ENCODE results near the gene ALDH3B2.

The ALDH3B2 gene

DNA sequence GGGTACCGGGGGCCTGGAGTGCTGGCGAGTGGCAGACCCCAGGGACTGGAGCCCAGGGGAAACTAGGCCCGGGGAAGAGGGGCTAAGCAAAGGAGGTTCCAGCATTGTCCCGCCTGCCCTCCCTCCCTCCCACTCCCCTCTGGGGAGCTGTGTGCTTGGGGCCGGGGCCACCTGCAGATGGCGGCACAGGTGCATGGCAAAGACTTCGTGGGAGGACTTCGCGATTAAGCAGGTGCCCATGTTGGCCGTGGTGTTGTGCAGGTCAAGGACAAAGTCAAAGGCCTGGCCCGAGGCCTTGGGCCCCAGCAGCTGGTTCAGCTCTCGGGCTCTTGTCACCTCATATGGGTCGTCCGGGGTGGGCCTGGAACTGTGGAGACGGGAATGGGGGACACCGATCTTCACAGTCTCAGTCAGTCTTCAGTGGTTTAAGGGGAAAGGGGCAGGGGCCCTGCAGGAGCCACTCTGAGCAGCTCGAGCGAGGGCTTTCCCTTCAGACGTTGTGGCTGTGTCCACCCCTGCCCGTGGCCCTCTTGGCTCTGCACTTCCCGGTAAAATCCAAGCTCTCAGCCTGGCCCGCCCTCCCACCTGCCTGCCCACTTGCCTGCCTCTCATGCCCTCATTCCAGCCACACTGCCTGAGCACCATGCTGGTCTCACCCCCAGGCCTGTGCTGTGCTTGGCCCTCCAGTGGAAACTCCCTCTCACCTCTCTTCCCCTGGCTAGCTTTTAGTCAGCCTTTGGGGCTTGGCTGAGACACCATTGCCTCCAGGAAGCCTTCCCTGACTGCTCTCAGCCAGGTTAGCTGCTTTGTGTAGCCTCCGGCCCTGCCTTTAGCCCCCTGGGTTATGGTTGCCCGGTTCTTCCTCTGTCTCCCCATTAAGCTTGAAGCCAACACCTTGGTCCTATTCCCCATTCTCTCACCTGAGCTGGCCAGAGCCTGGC is 28.6 kb downstream of the ALDH3B2 start:
- no peaks in the 10 kb centered on the region for H3K4me1 ChIP-seq (ENCODE audit: control insufficient read depth, insufficient read depth, low read length)
- H3K9me3 ChIP-seq (ENCODE audit: control insufficient read depth, insufficient read depth, low read length): no peaks in the 10 kb centered on the region
- no peak overlapping the region for H3K9ac ChIP-seq (ENCODE audit: low read depth, low read length)
- no peak overlapping the region for H3K4me3 ChIP-seq (ENCODE audit: low read depth, low read length)
- H3K36me3 ChIP-seq (ENCODE audit: control insufficient read depth, insufficient read depth, low read length): no peaks in the 10 kb centered on the region
- H3K27me3 ChIP-seq (ENCODE audit: control insufficient read depth, insufficient read depth, low read length): peaks cover 4% of the 10 kb centered on the region

DNA sequence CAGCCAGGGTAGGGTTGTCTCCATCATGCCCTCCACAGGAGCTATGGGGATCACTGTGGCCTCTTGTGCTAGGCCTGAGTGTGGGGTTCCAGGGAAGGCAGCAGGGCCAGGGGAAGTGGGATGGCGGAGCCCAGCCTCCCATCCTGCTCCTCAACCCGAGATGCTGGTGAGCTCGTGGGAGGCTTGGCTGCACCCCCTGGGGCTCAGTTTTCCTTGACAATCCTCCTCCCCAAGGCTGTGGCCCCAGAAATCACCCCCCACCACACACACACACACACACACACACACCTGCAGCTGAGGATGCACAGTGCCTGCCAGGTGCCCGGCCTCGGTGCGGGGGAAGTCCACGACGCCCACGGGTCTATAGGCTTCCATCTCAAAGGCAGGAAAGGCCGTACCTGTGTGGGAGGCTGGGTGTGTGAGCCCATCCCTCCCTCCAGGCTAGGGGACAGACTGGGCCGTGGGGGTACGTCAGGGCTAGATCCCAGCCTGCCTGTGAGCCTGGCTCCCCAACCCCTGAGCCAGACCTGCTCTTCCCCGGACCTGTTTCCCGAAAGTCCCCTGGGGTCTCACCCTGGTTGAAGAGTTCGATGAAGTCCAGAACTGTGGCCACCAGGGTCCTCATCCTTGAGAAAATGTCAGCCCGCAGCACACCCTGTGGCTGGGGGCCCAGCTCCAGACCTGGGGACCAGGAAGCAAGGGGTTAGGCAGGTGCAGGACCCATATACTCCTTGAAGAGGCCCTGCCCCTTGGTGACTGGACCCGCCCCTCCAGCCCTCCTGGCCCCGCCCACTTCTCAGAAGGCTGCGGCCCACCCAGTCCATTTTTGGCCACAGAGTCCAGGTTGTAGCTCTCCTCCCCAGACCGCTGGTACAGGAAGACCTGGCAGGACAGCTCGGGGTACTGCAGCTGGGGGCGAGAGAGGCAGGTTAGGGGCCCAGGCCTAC is 29.7 kb downstream of the ALDH3B2 start:
- H3K4me3 ChIP-seq (ENCODE audit: low read depth, low read length): no peak overlapping the region
- no peaks in the 10 kb centered on the region for H3K9me3 ChIP-seq (ENCODE audit: control insufficient read depth, insufficient read depth, low read length)
- no peak overlapping the region for H3K9ac ChIP-seq (ENCODE audit: low read depth, low read length)
- H3K27me3 ChIP-seq (ENCODE audit: control insufficient read depth, insufficient read depth, low read length): peaks cover 11% of the 10 kb centered on the region
- H3K4me1 ChIP-seq (ENCODE audit: control insufficient read depth, insufficient read depth, low read length): no peaks in the 10 kb centered on the region
- no peaks in the 10 kb centered on the region for H3K36me3 ChIP-seq (ENCODE audit: control insufficient read depth, insufficient read depth, low read length)

DNA sequence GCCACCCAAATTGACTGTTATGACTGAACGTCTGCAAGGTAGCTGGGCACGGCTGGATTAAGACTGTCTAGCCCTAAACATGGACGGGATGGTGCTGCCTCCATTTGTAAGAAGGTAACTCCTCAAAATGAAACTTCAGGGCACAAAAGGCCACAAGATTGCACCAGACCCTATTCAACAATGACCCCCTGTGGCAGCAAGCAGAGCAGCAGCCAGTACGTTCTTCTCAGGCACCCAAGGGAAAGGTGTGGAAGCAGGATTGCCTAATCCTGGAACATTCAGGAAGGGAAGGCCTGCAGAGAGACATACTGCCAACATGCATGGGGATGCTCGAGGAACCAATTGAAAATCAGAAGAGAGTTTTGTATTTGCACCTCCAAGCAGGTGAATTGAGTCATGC is 30.4 kb downstream of the ALDH3B2 start:
- H3K4me3 ChIP-seq (ENCODE audit: low read depth, low read length): no peak overlapping the region
- H3K27me3 ChIP-seq (ENCODE audit: control insufficient read depth, insufficient read depth, low read length): peaks cover 16% of the 10 kb centered on the region
- H3K9ac ChIP-seq (ENCODE audit: low read depth, low read length): no peak overlapping the region
- H3K4me1 ChIP-seq (ENCODE audit: control insufficient read depth, insufficient read depth, low read length): no peaks in the 10 kb centered on the region
- no peaks in the 10 kb centered on the region for H3K36me3 ChIP-seq (ENCODE audit: control insufficient read depth, insufficient read depth, low read length)
- H3K9me3 ChIP-seq (ENCODE audit: control insufficient read depth, insufficient read depth, low read length): no peaks in the 10 kb centered on the region

DNA sequence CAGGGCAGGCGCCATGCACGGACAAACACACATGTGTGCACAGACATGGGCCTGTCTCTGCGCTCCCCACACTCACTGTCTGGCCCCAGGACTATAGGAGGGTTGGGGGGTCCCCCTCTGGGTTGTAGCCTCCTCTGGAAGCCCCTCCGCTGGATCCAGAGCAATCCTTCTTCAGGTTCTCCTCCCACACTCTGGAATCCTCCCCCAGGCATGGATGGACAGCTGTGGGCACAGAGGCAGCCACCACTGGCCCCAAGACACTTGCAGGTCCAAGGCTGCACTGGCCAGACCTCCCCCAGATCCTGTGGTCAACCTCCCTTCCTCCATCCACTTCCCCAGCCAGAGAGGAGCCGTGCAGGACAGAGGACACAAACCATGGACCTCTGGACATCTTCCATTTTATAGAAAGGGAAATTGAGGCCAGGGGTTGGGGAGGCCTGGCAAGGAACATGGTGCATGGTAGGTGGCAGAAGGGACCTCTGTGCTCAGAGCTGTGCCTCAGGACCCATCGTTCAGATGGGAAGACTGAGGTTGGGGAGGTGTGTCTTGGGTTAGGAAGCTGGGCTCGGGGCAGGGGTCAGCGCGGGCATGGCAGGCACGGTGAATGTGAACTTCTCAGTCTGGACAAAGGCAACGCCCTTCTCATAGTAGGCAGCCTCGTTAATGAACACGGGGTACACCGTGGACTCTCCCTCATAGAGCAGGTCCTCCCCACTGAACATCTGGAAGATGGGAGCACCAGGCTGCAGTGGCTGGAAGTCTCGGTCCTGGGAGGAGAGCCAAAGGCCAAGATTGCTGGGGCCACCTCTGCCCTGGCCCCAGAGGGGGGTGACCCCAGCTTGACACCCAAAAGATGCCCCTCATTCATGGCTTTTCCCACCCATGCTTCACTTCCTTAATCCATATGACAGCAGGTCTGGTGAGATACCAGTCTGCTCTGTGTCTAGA is 32.0 kb downstream of the ALDH3B2 start:
- H3K36me3 ChIP-seq (ENCODE audit: control insufficient read depth, insufficient read depth, low read length): no peaks in the 10 kb centered on the region
- no peak overlapping the region for H3K9ac ChIP-seq (ENCODE audit: low read depth, low read length)
- H3K9me3 ChIP-seq (ENCODE audit: control insufficient read depth, insufficient read depth, low read length): no peaks in the 10 kb centered on the region
- H3K4me1 ChIP-seq (ENCODE audit: control insufficient read depth, insufficient read depth, low read length): no peaks in the 10 kb centered on the region
- H3K27me3 ChIP-seq (ENCODE audit: control insufficient read depth, insufficient read depth, low read length): peaks cover 16% of the 10 kb centered on the region
- no peak overlapping the region for H3K4me3 ChIP-seq (ENCODE audit: low read depth, low read length)

DNA sequence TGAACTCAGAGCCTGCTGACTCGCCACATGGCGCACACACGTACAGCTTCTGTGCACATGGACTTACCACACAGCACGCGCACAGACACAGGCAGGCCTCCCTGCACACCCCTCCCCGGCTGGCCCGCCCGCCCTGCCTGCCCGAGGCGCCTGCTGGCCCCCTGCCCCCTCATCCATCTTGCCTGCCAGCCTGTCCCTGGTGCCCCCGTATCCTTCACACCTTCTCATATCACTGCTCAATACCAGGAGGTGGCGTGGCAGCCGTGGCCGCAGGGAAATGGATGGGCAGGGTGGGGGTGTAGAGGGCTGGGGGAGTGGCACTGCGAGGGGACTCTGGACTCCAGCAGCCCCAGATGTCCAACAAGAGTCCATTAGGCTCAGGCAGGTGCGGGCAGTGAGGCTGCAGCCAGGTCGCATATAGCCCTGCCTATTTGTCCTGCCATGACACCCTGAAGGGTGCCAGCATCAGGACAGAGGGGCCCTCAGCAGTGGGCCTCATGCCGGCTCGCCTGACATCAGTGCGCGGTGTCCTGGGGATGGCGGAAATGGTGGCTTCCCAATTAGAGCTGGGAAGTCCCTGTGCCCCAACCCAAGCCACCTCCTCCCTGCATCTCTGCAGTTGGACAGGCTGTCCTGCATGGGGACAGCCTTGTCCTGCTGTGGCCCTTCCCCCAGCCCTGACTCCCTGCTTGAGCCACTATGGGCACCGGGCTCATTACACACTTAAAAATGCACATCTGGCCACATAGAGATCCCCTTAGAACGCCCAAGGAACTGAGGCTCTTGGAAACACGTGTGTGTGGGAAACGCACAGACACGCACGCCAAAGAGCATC is 32.9 kb downstream of the ALDH3B2 start:
- H3K27me3 ChIP-seq (ENCODE audit: control insufficient read depth, insufficient read depth, low read length): peaks cover 16% of the 10 kb centered on the region

DNA sequence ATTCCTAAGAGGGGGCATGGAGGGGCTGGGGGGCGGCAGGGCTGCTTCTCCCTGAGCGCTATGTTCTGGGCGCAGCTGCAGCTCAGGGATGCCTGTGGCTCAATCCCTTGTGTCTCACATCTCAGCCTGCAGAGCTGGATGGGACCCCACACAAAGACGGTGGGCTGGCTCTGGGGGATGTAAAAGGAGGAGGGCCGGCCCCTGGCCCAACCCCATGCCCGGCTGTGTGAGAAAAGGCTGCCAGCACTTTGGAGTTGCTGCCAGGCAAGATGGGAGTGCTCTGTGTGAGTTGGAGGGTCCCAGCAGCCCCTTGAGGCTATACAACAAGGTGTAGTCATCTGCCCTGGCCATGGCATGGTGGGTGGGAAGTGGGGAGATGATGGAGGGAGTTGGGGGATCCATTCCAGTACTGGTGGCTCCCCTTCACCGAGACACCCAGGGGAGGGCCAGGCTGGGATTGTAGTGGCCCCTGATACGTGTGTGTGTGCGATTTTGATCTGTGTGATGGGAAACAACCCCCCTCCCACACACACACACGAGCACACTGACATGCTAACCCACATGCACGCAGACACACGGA is 33.6 kb downstream of the ALDH3B2 start:
- Histone ChIP-seq H3K4me1 (ENCODE audit: control insufficient read depth, insufficient read depth, low read length) (no peaks in the 10 kb centered on the region), H3K27me3 (ENCODE audit: control insufficient read depth, insufficient read depth, low read length) (peaks cover 16% of the 10 kb centered on the region), H3K9me3 (ENCODE audit: control insufficient read depth, insufficient read depth, low read length) (no peaks in the 10 kb centered on the region), H3K4me3 (ENCODE audit: low read depth, low read length) (no peak overlapping the region), H3K36me3 (ENCODE audit: control insufficient read depth, insufficient read depth, low read length) (no peaks in the 10 kb centered on the region), H3K9ac (ENCODE audit: low read depth, low read length) (no peak overlapping the region)

More for the DNA sequence above, 32.9 kb downstream of the ALDH3B2 start:
- no peaks in the 10 kb centered on the region for H3K4me1 ChIP-seq (ENCODE audit: control insufficient read depth, insufficient read depth, low read length)
- no peak overlapping the region for H3K4me3 ChIP-seq (ENCODE audit: low read depth, low read length)
- no peaks in the 10 kb centered on the region for H3K36me3 ChIP-seq (ENCODE audit: control insufficient read depth, insufficient read depth, low read length)
- H3K9ac ChIP-seq (ENCODE audit: low read depth, low read length): no peak overlapping the region
- no peaks in the 10 kb centered on the region for H3K9me3 ChIP-seq (ENCODE audit: control insufficient read depth, insufficient read depth, low read length)

DNA sequence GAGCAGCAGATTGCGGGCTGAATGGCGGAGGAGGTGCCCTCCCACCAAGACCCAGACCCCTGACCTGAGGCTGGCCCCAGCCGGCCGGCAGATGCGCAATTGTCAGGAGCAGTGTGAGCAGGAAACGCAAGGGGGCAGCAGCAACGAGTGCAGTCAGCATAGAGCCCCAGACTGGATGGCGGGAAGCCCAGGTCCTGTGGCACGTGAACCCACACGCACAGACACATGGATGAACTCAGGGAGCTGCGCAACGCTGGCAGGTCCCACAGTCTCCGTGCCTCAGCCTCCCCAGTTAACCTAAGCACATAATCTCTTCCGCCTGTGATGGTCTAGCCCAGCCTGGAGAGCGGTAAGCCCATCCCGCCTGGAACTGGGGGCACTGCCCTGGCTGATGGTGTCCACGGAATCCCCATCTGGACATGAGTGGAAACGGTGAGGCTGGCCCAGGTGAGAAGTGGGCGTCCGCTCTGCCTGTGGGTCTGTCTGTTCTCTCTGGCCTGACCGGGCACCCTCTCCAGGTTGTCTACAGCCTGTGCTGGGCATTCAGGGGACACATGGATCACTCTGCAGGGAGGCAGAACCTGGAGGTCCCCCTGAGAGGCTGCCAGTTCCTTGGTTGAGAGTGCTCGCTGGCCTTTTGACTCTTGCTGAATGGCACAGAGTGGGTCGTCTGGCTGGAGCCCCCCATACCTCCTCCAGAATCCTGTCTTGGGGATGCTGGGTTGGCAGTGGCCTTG is 34.2 kb downstream of the ALDH3B2 start:
- no peaks in the 10 kb centered on the region for H3K4me1 ChIP-seq (ENCODE audit: control insufficient read depth, insufficient read depth, low read length)
- no peaks in the 10 kb centered on the region for H3K36me3 ChIP-seq (ENCODE audit: control insufficient read depth, insufficient read depth, low read length)
- H3K9me3 ChIP-seq (ENCODE audit: control insufficient read depth, insufficient read depth, low read length): no peaks in the 10 kb centered on the region
- H3K27me3 ChIP-seq (ENCODE audit: control insufficient read depth, insufficient read depth, low read length): peaks cover 16% of the 10 kb centered on the region
- no peak overlapping the region for H3K4me3 ChIP-seq (ENCODE audit: low read depth, low read length)
- H3K9ac ChIP-seq (ENCODE audit: low read depth, low read length): no peak overlapping the region

DNA sequence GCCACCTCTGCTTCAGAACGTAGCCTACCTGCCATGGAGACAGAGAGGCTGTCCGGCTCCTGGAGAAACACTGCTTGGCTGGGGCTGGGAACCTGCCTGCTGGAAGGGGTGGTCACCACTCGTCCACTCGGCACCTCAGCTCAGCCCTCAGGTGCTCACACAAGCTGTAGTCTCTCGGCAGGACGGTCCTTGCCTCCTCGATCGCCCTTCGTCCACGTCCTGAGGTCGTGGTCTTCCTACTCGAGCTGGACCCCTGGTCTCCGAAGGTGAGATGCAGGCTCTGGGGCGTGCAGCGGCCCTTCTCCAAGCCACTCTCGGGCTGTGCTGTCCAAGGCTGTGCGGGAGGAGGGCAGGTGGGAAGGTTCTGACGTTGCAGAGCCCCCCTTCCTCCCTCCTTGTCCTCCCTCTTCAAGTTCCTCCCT is 35.0 kb downstream of the ALDH3B2 start, which contains the start of gene TBX10:
Gene TBX10 (minus strand): TSS at position 326 of the 422 bp plus-strand sequence. CDS start 291 bp downstream, at position 35.
- Histone ChIP-seq H3K9me3 (ENCODE audit: control insufficient read depth, insufficient read depth, low read length) (no peaks in the 10 kb centered on the region), H3K4me3 (ENCODE audit: low read depth, low read length) (no peak within 1 kb of the TSS), H3K4me1 (ENCODE audit: control insufficient read depth, insufficient read depth, low read length) (no peaks in the 10 kb centered on the region)

DNA sequence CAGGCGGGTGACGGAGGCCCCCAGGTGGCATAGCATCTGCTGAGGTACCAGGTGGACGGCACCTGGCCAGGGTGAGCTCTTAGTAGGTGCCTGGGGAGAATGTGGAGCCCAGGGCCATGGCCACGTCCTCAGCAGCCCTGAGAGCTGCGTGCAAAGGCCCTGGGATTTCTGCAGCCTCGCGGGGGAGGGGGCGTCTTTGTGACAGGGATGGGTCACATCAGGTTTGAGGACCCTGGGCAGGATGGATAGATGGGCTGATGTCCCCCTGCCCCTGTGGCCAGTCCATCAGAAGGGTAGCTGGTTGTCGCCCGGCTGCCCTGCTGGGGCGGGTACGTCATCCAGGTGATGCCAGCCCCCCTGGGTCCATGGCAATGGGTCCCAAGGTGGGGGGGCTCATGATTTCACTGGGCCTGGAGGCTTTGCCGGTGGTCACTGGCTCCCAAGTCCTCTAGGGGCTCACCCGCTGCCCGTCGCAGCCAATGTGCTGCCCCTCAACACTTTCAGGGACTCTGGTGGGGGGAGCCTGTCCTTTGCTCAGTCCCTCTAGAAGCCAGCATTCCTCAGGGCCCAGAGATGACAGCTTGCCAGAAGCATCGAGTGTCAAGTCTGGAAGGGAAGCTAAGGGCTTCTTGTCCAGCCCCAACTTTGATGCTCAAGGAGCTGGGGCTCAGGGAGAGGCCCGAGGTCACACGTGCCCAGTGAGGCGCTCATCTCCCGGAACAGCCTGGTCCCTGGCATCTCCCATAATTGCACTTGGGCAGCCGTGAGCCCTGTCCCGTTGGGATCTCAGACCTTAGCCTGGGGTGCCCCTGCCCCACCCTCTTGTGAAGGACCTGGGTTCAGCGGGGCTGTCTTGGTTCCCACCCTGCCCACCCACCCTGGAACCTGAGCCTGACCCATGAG is 35.6 kb downstream of the ALDH3B2 start:
- Histone ChIP-seq H3K27me3 (ENCODE audit: control insufficient read depth, insufficient read depth, low read length) (peaks cover 16% of the 10 kb centered on the region), H3K4me1 (ENCODE audit: control insufficient read depth, insufficient read depth, low read length) (no peaks in the 10 kb centered on the region), H3K4me3 (ENCODE audit: low read depth, low read length) (no peak overlapping the region), H3K36me3 (ENCODE audit: control insufficient read depth, insufficient read depth, low read length) (no peaks in the 10 kb centered on the region), H3K9me3 (ENCODE audit: control insufficient read depth, insufficient read depth, low read length) (no peaks in the 10 kb centered on the region), H3K9ac (ENCODE audit: low read depth, low read length) (no peak overlapping the region)

More for the DNA sequence above, 35.0 kb downstream of the ALDH3B2 start, which contains the start of gene TBX10:
- peaks cover 16% of the 10 kb centered on the region for H3K27me3 ChIP-seq (ENCODE audit: control insufficient read depth, insufficient read depth, low read length)
- no peaks in the 10 kb centered on the region for H3K36me3 ChIP-seq (ENCODE audit: control insufficient read depth, insufficient read depth, low read length)
- H3K9ac ChIP-seq (ENCODE audit: low read depth, low read length): no peak within 1 kb of the TSS
